Upper lobe of left lung (tissue), 6 donors: ENCODE data around the gene CEP164. TPM values are rescaled to one million over a fixed set of nuclear protein-coding genes. Genes with fewer than 3 reads are reported as not detected.

Source experiments
- ATAC-seq, 2 donors: fragments of 200-7000 bp; cut with Tn5 transposase; one replicate each; pipeline ENCODE4 v1.9.1; 2022; ENCODE audit warnings: mild to moderate bottlenecking in 2 of 2, moderate library complexity in 2 of 2; ENCODE audit not compliant: low FRiP score in 2 of 2
- DNase-seq, 2 donors: peaks; one replicate each; pipeline ENCODE4 v3.0.0-alpha.2; 2019 to 2020
- H3K27ac ChIP-seq, 4 donors: fragments of 200-600 bp; sonication (generic); one replicate each; pipeline ENCODE4 v1.5.1; 2016 to 2019
- H3K27me3 ChIP-seq, 4 donors: fragments of 200-600 bp; sonication (generic); one replicate each; pipeline ENCODE4 v1.5.1; 2017 to 2019
- H3K36me3 ChIP-seq, 4 donors: fragments of 200-600 bp; sonication (generic); one replicate each; pipeline ENCODE4 v1.5.1; 2016 to 2019
- H3K4me1 ChIP-seq, 4 donors: fragments of 200-600 bp; sonication (generic); one replicate each; pipeline ENCODE4 v1.5.1; 2018 to 2019
- H3K4me3 ChIP-seq, 4 donors: fragments of 200-600 bp; sonication (generic); one replicate each; pipeline ENCODE4 v1.5.1; 2017 to 2019; ENCODE audit warnings: mild to moderate bottlenecking in 2 of 4, moderate library complexity in 1 of 4
- H3K9me3 ChIP-seq, 4 donors: fragments of 200-600 bp; sonication (generic); one replicate each; pipeline ENCODE4 v1.5.1; 2018 to 2019
- CTCF ChIP-seq, 6 experiments: fragments of 450-650 bp in 4 of 6; fragments of 200-600 bp in 2 of 6; sonication (generic) in 2 of 6; IDR thresholded peaks; one replicate each; pipeline ENCODE4 v1.5.1; 2016 to 2019; ENCODE audit warnings: antibody characterized with exemption in 6 of 6
- EP300 ChIP-seq, 4 donors: sonication (generic); formaldehyde crosslinking; IDR thresholded peaks; one replicate each; pipeline ENCODE4 v1.5.1; 2017; ENCODE audit warnings: antibody characterized with exemption in 4 of 4, control low read depth in 2 of 4
- POLR2A ChIP-seq, 4 donors: fragments of 450-650 bp; IDR thresholded peaks; one replicate each; pipeline ENCODE4 v1.5.1; 2016 to 2017; ENCODE audit warnings: antibody characterized with exemption in 4 of 4, mild to moderate bottlenecking in 2 of 4
- POLR2AphosphoS5 ChIP-seq, 2 donors: sonication (generic); formaldehyde crosslinking; IDR thresholded peaks; one replicate each; pipeline ENCODE4 v1.5.1; 2017; ENCODE audit warnings: antibody characterized with exemption in 2 of 2
- WGBS, 2 donors: methylation state at CpG; one replicate each; pipeline ENCODE4 v1.1.5; 2017 to 2018; 5-methylcytosine and 5-hydroxymethylcytosine counted together
- total RNA-seq, 6 donors: library from RNA; depleted of rRNA in 4 of 6; stranded (reverse); fragments of >200 nt in 4 of 6; gene quantifications; one replicate each; pipeline versions ENCODE4 v1.1.0 to v1.2.1, GENCODE V29; 2016 to 2021
- donor health status: DM: no; HTN: no; CAD: no; lungs with moderate emphysema.
- donor health status: DM: no; HTN: yes; CAD: no; lungs with severe emphysema.

CEP164 gene
- total RNA-seq, 6 donors from 2014 or later: 16.1 to 73.3 (median 27.9) TPM

- WGBS, 2 donors: 67 to 80% methylated on average over 8 of the region's 8 CpGs
- no peaks in the 10 kb centered on the region for H3K9me3 ChIP-seq
- no peaks in the 10 kb centered on the region for H3K36me3 ChIP-seq
- H3K4me3 ChIP-seq: no peak overlapping the region
- DNase-seq (no peak), ATAC-seq (no peak)
- H3K27me3 ChIP-seq: no peaks in the 10 kb centered on the region
- H3K27ac ChIP-seq: no peak overlapping the region
- H3K4me1 ChIP-seq: no peaks in the 10 kb centered on the region
- no peak for TF ChIP-seq POLR2A (IDR thresholded peaks at IDR 0.05)
- no peak for TF ChIP-seq CTCF (IDR thresholded peaks at IDR 0.05)
- no peak for TF ChIP-seq EP300 (IDR thresholded peaks at IDR 0.05)
- no peak for TF ChIP-seq POLR2AphosphoS5 (IDR thresholded peaks at IDR 0.05)
Observed at GRCh38 chr11:117462864-117463247, 135.2 kb downstream of the CEP164 start.

Other genes starting within 250 kb of the CEP164 start
- gene SIK3, start 229.4 kb upstream of the CEP164 start, total RNA-seq: 100 to 1,000 TPM in 1 of 6 donors, 10 to 100 TPM in 5; 26.9 to 115 (median 43.7) TPM
- gene PAFAH1B2, start 183.6 kb upstream of the CEP164 start, total RNA-seq: 100 to 1,000 TPM in 1 of 6 donors, 10 to 100 TPM in 5; 63.9 to 101 (median 81.3) TPM
- gene SIDT2, start 149.1 kb upstream of the CEP164 start, total RNA-seq: 100 to 1,000 TPM in 4 of 6 donors, 10 to 100 TPM in 2; 62.8 to 287 (median 153) TPM
- gene TAGLN, start 128.5 kb upstream of the CEP164 start, total RNA-seq: 100 to 1,000 TPM; 105 to 608 (median 334) TPM
- 100 to 1,000 TPM in 2 of 6 donors, 10 to 100 TPM in 4; 45.0 to 138 (median 63.8) TPM for gene PCSK7, start 95.8 kb upstream of the CEP164 start, total RNA-seq
- 10 to 100 TPM in 4 of 6 donors, 1 to 10 TPM in 2; 9.0 to 24.1 (median 19.8) TPM for gene RNF214, start 95.2 kb upstream of the CEP164 start, total RNA-seq
- gene BACE1-AS, start 36.5 kb upstream of the CEP164 start, total RNA-seq: 1 to 10 TPM; 3.8 to 7.4 (median 5.0) TPM
- gene BACE1, start 11.6 kb upstream of the CEP164 start, total RNA-seq: 10 to 100 TPM; 11.1 to 37.9 (median 25.5) TPM